HEK293T (cell line): ENCODE measurements around the gene DNPEP.
"Not testable (repeated sequence)": the region's sequence is repeated elsewhere in the genome, so short reads cannot be mapped to it uniquely, and the experiment has no call there.

ENCODE experiments used
- CTCF ChIA-PET: fragments of 350-600 bp; formaldehyde crosslinking; extraction: SDS; loops from one replicate; lab custom pipeline; 2021; ENCODE audit warnings: antibody characterized with exemption, inconsistent platforms; lab: Yijun Ruan, JAX
- POLR2A ChIA-PET: fragments of 350-600 bp; formaldehyde crosslinking; extraction: SDS; loops from one replicate; lab custom pipeline; 2020; ENCODE audit warnings: antibody characterized with exemption, inconsistent platforms; lab: Yijun Ruan, JAX
- DNase-seq: peaks from one replicate; pipeline ENCODE4 v3.0.0; 2012; ENCODE audit warnings: mixed read lengths; ENCODE audit errors: extremely low spot score
- ARNT ChIP-seq: fragments of 450-650 bp; IDR thresholded peaks from 2 replicates; pipeline ENCODE4 v1.6.1; 2017; ENCODE audit warnings: mild to moderate bottlenecking
- BHLHE40 ChIP-seq: fragments of 450-650 bp; IDR thresholded peaks from 2 replicates; pipeline ENCODE4 v1.6.1; 2016; ENCODE audit warnings: mild to moderate bottlenecking, moderate library complexity, borderline replicate concordance
- CTBP1 ChIP-seq: fragments of 450-650 bp; IDR thresholded peaks from 2 replicates; pipeline ENCODE4 v1.6.1; 2016; ENCODE audit warnings: borderline replicate concordance
- ELF4 ChIP-seq: fragments of 450-650 bp; IDR thresholded peaks from 2 replicates; pipeline ENCODE4 v1.6.1; 2017; ENCODE audit warnings: antibody characterized with exemption
- FOXA1 ChIP-seq: fragments of 450-650 bp; IDR thresholded peaks from 2 replicates; pipeline ENCODE4 v1.6.1; 2016; ENCODE audit warnings: mild to moderate bottlenecking
- FOXK2 ChIP-seq: fragments of 450-650 bp; IDR thresholded peaks from 2 replicates; pipeline ENCODE4 v1.6.1; 2016; ENCODE audit warnings: mild to moderate bottlenecking
- FOXM1 ChIP-seq: fragments of 450-650 bp; IDR thresholded peaks from 2 replicates; pipeline ENCODE4 v1.6.1; 2017; ENCODE audit warnings: mild to moderate bottlenecking, borderline replicate concordance
- HDGF ChIP-seq: fragments of 450-650 bp; IDR thresholded peaks from 2 replicates; pipeline ENCODE4 v1.6.1; 2017; ENCODE audit warnings: antibody characterized with exemption, borderline replicate concordance
- L3MBTL2 ChIP-seq: fragments of 450-650 bp; conservative IDR thresholded peaks from 2 replicates; pipeline ENCODE4 v1.6.1; 2016; ENCODE audit warnings: mild to moderate bottlenecking
- LEF1 ChIP-seq: fragments of 450-650 bp; IDR thresholded peaks from 2 replicates; pipeline ENCODE4 v1.6.1; 2017; ENCODE audit warnings: mild to moderate bottlenecking, borderline replicate concordance
- NFRKB ChIP-seq: fragments of 450-650 bp; IDR thresholded peaks from 2 replicates; pipeline ENCODE4 v1.6.1; 2016; ENCODE audit warnings: mild to moderate bottlenecking, moderate library complexity
- PKNOX1 ChIP-seq: fragments of 450-650 bp; IDR thresholded peaks from 2 replicates; pipeline ENCODE4 v1.6.1; 2016
- SP1 ChIP-seq: fragments of 450-650 bp; IDR thresholded peaks from 2 replicates; pipeline ENCODE4 v1.6.1; 2017
- SUZ12 ChIP-seq: fragments of 450-650 bp; IDR thresholded peaks from 2 replicates; pipeline ENCODE4 v1.6.1; 2016; ENCODE audit warnings: mild to moderate bottlenecking
- TARDBP ChIP-seq: fragments of 450-650 bp; IDR thresholded peaks from 2 replicates; pipeline ENCODE4 v1.6.1; 2016
- ZNF384 ChIP-seq: fragments of 450-650 bp; IDR thresholded peaks from 2 replicates; pipeline ENCODE4 v1.6.1; 2016

The DNPEP gene

DNA sequence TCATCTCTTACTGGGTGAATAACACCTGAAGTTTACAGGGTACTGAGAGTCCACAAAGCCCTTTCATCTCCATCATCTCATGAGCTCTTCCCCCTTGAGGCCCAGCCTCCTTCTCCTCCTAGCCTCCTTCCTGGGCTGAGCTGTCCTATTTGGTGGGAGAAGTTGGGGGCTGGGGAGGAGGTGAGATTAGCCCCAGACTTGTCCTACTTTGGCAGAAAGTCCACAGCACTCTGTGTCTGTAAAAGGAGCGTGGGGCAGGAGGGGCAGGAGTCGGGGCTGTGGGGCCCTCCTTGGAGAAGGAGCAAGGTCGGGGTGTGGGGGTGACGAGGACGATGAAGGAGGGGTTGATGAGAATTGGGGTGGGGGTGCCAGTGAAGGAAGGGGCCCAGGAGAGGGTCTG, 20.5 kb upstream of the DNPEP start:
- ChIA-PET CTCF (interaction anchor here (1.1 to 2.0 kb wide), 2 partner anchors 70 to 133 kb away, joined by 5 to 6 read pairs; no protein-coding TSS in a partner anchor), POLR2A (no interaction called here)

DNA sequence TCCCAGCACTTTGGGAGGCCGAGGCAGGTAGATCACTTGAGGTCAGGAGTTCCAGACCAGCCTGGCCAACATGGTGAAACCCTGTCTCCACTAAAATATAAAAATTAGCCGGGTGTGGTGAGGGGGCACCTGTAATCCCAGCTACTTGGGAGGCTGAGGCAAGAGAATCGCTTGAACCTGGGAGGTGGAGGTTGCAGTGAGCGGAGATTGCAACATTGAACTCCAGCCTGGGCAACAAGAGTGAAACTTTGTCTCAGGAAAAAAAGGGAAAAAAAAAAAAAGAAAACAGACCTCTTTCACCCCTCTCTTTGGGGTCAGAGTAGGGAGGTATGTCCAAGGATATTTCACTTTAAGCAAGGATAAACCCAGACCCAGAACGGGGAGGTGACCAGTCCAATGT, 19.6 kb upstream of the DNPEP start:
- CTCF ChIA-PET = interaction anchor here (1.1 kb wide), 1 partner anchor 71 kb away, joined by 6 read pairs; no protein-coding TSS in a partner anchor
- POLR2A ChIA-PET, DNase-seq: not testable (repeated sequence)

More for the DNA sequence above, 20.5 kb upstream of the DNPEP start:
- TF ChIP-seq LEF1 = no peak
- TF ChIP-seq NFRKB = no peak
- TF ChIP-seq FOXM1 = no peak
- no peak for TF ChIP-seq SUZ12
- no peak for TF ChIP-seq BHLHE40
- no peak for DNase-seq

DNA sequence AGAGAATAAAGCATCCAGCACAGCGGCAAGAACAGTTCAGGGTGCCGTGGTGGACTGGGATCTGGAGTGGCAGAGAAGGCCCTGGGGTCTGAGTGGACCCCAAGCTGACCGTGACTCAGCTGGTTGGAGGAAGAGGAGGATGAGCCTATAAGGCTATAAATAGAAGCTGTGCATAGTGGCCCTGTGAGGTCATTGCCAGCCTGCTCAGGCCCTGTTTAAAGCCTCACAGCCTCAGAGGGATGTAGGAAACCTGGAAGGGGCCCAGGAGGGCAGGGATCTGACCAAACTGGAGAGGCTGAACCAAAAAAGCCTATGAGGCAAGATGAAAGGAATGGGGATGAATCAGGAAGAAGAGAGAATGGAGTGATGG, 19.1 kb upstream of the DNPEP start:
- TF ChIP-seq NFRKB (no peak), PKNOX1 (no peak), FOXA1 (no peak), HDGF (no peak), ARNT (no peak), ZNF384 (no peak), FOXM1 (no peak), ELF4 (no peak)
- POLR2A ChIA-PET = no interaction called here
- CTCF ChIA-PET = no interaction called here
- no peak for DNase-seq

- DNase-seq = no peak
- POLR2A ChIA-PET = no interaction called here
- CTCF ChIA-PET = no interaction called here
- TF ChIP-seq FOXA1 (no peak), FOXK2 (no peak), FOXM1 (no peak), PKNOX1 (no peak)
Observed at GRCh38 chr2:219405958-219406860, 18.5 kb upstream of the DNPEP start.

DNA sequence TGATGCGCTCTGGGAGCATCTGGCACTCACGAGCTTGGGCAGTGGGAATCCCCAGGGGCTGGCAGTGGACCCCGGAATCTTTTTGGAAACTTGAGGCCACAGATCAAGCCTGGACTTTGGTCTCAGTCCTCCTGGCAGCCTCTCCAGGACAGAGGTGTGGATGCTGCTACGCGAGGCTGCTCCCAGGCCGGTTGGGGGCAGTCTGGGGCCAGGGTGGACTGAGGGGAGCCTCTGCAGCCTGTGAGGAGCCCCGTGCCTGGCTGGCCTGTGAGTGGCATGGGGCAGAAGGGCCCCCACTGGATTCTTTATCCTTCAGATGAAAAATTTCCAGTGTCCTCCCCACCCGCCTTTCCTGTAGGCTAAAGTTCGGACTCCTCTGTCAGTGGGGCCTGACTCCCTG, 17.7 kb upstream of the DNPEP start:
- POLR2A ChIA-PET = interaction anchor here (1.0 kb wide), 1 partner anchor 166 kb away, joined by 3 read pairs; the partner anchor contains the start of gene OBSL1

DNA sequence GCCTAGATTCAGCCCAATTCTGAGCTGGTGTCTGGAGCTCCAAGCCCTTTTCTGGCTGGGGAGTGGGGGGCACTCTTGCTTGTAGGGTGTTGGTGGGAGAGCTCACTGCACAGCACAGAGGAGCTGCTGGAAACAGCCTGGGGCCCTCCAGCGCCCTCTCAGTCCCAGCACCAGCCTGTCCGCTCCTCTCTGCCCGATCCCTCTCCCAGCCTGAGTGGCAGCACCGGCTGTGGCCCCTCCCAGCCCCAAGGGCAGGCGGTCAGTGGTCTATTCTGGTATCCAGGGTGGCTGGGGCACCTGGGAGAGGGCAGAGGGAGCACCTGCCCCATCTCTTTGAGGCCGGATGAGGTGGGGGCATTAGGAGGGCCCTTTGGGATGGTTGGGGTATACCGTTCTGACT, 17.2 kb upstream of the DNPEP start:
- ChIA-PET CTCF (interaction anchor here (0.9 to 3.5 kb wide), 8 partner anchors 15 to 136 kb away, joined by 3 to 28 read pairs (median 4); partner anchors contain the start of gene DNPEP), POLR2A (interaction anchor here (1.0 kb wide), 1 partner anchor 166 kb away, joined by 3 read pairs; the partner anchor contains the start of gene OBSL1)
- TF ChIP-seq LEF1 (no peak), NFRKB (no peak), CTBP1 (no peak), FOXM1 (no peak), ELF4 (no peak), L3MBTL2 (no peak), HDGF (no peak)
- DNase-seq = no peak

More for the DNA sequence above, 17.7 kb upstream of the DNPEP start:
- TF ChIP-seq FOXM1 (no peak), FOXK2 (no peak), ZNF384 (no peak), SUZ12 (no peak), L3MBTL2 (no peak), NFRKB (no peak), TARDBP (no peak), PKNOX1 (no peak), BHLHE40 (no peak), LEF1 (no peak), HDGF (no peak), FOXA1 (no peak), ARNT (no peak), ELF4 (no peak), CTBP1 (no peak), SP1 (no peak)
- DNase-seq = no peak
- CTCF ChIA-PET = interaction anchor here (1.7 kb wide), 1 partner anchor 28 kb away, joined by 9 read pairs; no protein-coding TSS in a partner anchor
